IMR-90 (cell line): ENCODE data around the gene ADRA1B. TPM values are rescaled to one million over a fixed set of nuclear protein-coding genes. Genes with fewer than 3 reads are reported as not detected.

Experiments
- ATAC-seq: fragments of 200-7000 bp; cut with Tn5 transposase; 2 replicates; pipeline ENCODE4 v1.9.1; 2020; ENCODE audit warnings: low read depth, mild to moderate bottlenecking, moderate library complexity
- BruUV-seq: library from RNA; stranded (reverse); fragments of 400-500 nt; replicated peaks from 2 replicates; lab custom pipeline; 2021; lab: Mats Ljungman, UMichigan
- CTCF ChIA-PET: fragments of 300-600 bp; formaldehyde crosslinking; extraction: SDS; loops from one replicate; lab custom pipeline; 2021; ENCODE audit warnings: antibody characterized with exemption; lab: Yijun Ruan, JAX
- POLR2A ChIA-PET: fragments of 300-600 bp; sonication (Branson Sonifier 250); formaldehyde crosslinking; loops from one replicate; lab custom pipeline; 2022; ENCODE audit warnings: antibody characterized with exemption; ENCODE audit not compliant: unreplicated experiment; lab: Charles Lee
- DNase-seq: peaks from one replicate; pipeline ENCODE4 v3.0.0; 2013
- H2AFZ ChIP-seq: replicated peaks from 2 replicates; pipeline ENCODE3; 2013; ENCODE audit warnings: low read length, mild to moderate bottlenecking; ENCODE audit not compliant: poor library complexity
- H2AK5ac ChIP-seq: 2 replicates; pipeline ENCODE4 v1.6.1; 2013; ENCODE audit warnings: low read depth, low read length, inconsistent platforms
- H2AK9ac ChIP-seq: replicated peaks from 2 replicates; pipeline ENCODE3; 2013; ENCODE audit warnings: mild to moderate bottlenecking, low read depth, low read length, moderate library complexity; ENCODE audit not compliant: poor library complexity
- H2BK120ac ChIP-seq: 2 replicates; pipeline ENCODE4 v1.6.1; 2013; ENCODE audit warnings: low read depth, low read length, inconsistent platforms
- H2BK15ac ChIP-seq: 3 replicates; pipeline ENCODE4 v1.6.1; 2013; ENCODE audit warnings: low read depth, low read length, inconsistent platforms
- H2BK20ac ChIP-seq: 2 replicates; pipeline ENCODE4 v1.6.1; 2013; ENCODE audit warnings: low read depth, mild to moderate bottlenecking, inconsistent platforms, low read length, moderate library complexity
- H2BK5ac ChIP-seq: 2 replicates; pipeline ENCODE4 v1.6.1; 2013; ENCODE audit warnings: mild to moderate bottlenecking, low read depth, low read length, inconsistent platforms; ENCODE audit not compliant: poor library complexity, severe bottlenecking
- H3K14ac ChIP-seq: replicated peaks from 2 replicates; pipeline ENCODE4 v1.6.1; 2013; ENCODE audit warnings: low read depth, low read length, inconsistent platforms
- H3K18ac ChIP-seq: 2 replicates; pipeline ENCODE4 v1.6.1; 2013; ENCODE audit warnings: low read depth, low read length, control low read depth
- H3K23ac ChIP-seq: 2 replicates; pipeline ENCODE4 v1.6.1; 2013; ENCODE audit warnings: low read depth, low read length, inconsistent platforms
- H3K27ac ChIP-seq: 2 replicates; pipeline ENCODE4 v1.5.1; 2013; ENCODE audit warnings: mild to moderate bottlenecking, control low read depth, low read length; ENCODE audit not compliant: insufficient read depth
- H3K27me3 ChIP-seq: 2 replicates; pipeline ENCODE4 v1.6.1; 2013; ENCODE audit warnings: low read length; ENCODE audit not compliant: control insufficient read depth, insufficient read depth
- H3K36me3 ChIP-seq: 2 replicates; pipeline ENCODE4 v1.6.1; 2013; ENCODE audit warnings: low read length, mixed read lengths; ENCODE audit not compliant: control insufficient read depth, insufficient read depth
- H3K4ac ChIP-seq: 2 replicates; pipeline ENCODE4 v1.6.1; 2013; ENCODE audit warnings: low read depth, low read length, inconsistent platforms
- H3K4me1 ChIP-seq: 2 replicates; pipeline ENCODE4 v1.6.1; 2013; ENCODE audit warnings: low read length, mixed read lengths; ENCODE audit not compliant: control insufficient read depth, insufficient read depth
- H3K4me2 ChIP-seq: 2 replicates; pipeline ENCODE4 v1.6.1; 2013; ENCODE audit warnings: low read depth, mild to moderate bottlenecking, control low read depth, low read length, moderate library complexity
- H3K4me3 ChIP-seq: 2 replicates; pipeline ENCODE4 v1.5.1; 2013; ENCODE audit warnings: low read depth, mild to moderate bottlenecking, control low read depth, low read length, moderate library complexity; ENCODE audit not compliant: insufficient read depth
- H3K56ac ChIP-seq: 2 replicates; pipeline ENCODE4 v1.6.1; 2013; ENCODE audit warnings: low read length, inconsistent platforms; ENCODE audit not compliant: insufficient read depth; ENCODE audit errors: extremely low read depth
- H3K79me1 ChIP-seq, 2 experiments: 2 replicates each; pipeline ENCODE4 v1.6.1; 2013; ENCODE audit warnings: low read length in 2 of 2, inconsistent platforms in 1 of 2, low read depth in 1 of 2
- H3K9ac ChIP-seq: 2 replicates; pipeline ENCODE4 v1.6.1; 2013; ENCODE audit warnings: low read depth, low read length, control low read depth
- H3K9me1 ChIP-seq: 2 replicates; pipeline ENCODE4 v1.6.1; 2013; ENCODE audit warnings: low read length, inconsistent platforms; ENCODE audit not compliant: insufficient read depth
- H3K9me3 ChIP-seq: 2 replicates; pipeline ENCODE4 v1.6.1; 2013; ENCODE audit warnings: low read length; ENCODE audit not compliant: control insufficient read depth, insufficient read depth
- H4K20me1 ChIP-seq: 2 replicates; pipeline ENCODE4 v1.6.1; 2013; ENCODE audit warnings: low read length, inconsistent platforms; ENCODE audit not compliant: insufficient read depth
- H4K5ac ChIP-seq: 2 replicates; pipeline ENCODE4 v1.6.1; 2013; ENCODE audit warnings: mild to moderate bottlenecking, low read depth, low read length, control low read depth
- H4K8ac ChIP-seq, 2 experiments: 2 replicates each; pipeline ENCODE4 v1.6.1; 2013; ENCODE audit warnings: low read depth in 2 of 2, low read length in 2 of 2, control low read depth in 1 of 2, inconsistent platforms in 1 of 2
- H4K91ac ChIP-seq: 2 replicates; pipeline ENCODE4 v1.6.1; 2013; ENCODE audit warnings: low read depth, low read length, inconsistent platforms; ENCODE audit not compliant: insufficient read depth
- BHLHE40 ChIP-seq: fragments of 150-350 bp; IDR thresholded peaks from 2 replicates; pipeline ENCODE4 v1.6.1; 2016; ENCODE audit warnings: mild to moderate bottlenecking, low read depth, low read length
- CEBPB ChIP-seq: IDR thresholded peaks from 2 replicates; pipeline ENCODE4 v1.6.1; 2012; ENCODE audit warnings: low read depth, low read length, improper control_type of control experiment
- CHD1 ChIP-seq: IDR thresholded peaks from 2 replicates; pipeline ENCODE4 v1.6.1; 2012; ENCODE audit warnings: low read depth, low read length, improper control_type of control experiment
- FOS ChIP-seq: fragments of 150-350 bp; IDR thresholded peaks from 2 replicates; pipeline ENCODE4 v1.6.1; 2016; ENCODE audit warnings: low read depth, low read length
- MAFK ChIP-seq: IDR thresholded peaks from 2 replicates; pipeline ENCODE4 v1.6.1; 2012; ENCODE audit warnings: low read depth, low read length, improper control_type of control experiment
- MAZ ChIP-seq: IDR thresholded peaks from 2 replicates; pipeline ENCODE4 v1.6.1; 2012; ENCODE audit warnings: low read depth, mild to moderate bottlenecking, low read length, improper control_type of control experiment, moderate library complexity, borderline replicate concordance
- MXI1 ChIP-seq: IDR thresholded peaks from 2 replicates; pipeline ENCODE4 v1.6.1; 2012; ENCODE audit warnings: low read depth, mild to moderate bottlenecking, low read length, moderate library complexity, borderline replicate concordance
- NFE2L2 ChIP-seq: fragments of 150-350 bp; IDR thresholded peaks from 2 replicates; pipeline ENCODE4 v1.6.1; 2016; ENCODE audit warnings: low read depth, mild to moderate bottlenecking, low read length
- POLR2A ChIP-seq: IDR thresholded peaks from 2 replicates; pipeline ENCODE4 v1.6.1; 2012; ENCODE audit warnings: mild to moderate bottlenecking, low read depth, low read length
- RAD21 ChIP-seq: IDR thresholded peaks from 2 replicates; pipeline ENCODE4 v1.6.1; 2012; ENCODE audit warnings: low read length, improper control_type of control experiment
- RCOR1 ChIP-seq: IDR thresholded peaks from 2 replicates; pipeline ENCODE4 v1.6.1; 2012; ENCODE audit warnings: mild to moderate bottlenecking, low read length, improper control_type of control experiment; ENCODE audit not compliant: insufficient replicate concordance
- RFX5 ChIP-seq: IDR thresholded peaks from 2 replicates; pipeline ENCODE4 v1.8.0; 2012; ENCODE audit warnings: low read depth, mild to moderate bottlenecking, low read length, moderate library complexity
- SMC3 ChIP-seq: fragments of 150-350 bp; IDR thresholded peaks from 2 replicates; pipeline ENCODE4 v1.6.1; 2016; ENCODE audit warnings: low read depth, mild to moderate bottlenecking, antibody characterized with exemption, low read length, moderate library complexity
- USF2 ChIP-seq: fragments of 150-350 bp; IDR thresholded peaks from 2 replicates; pipeline ENCODE4 v1.6.1; 2017; ENCODE audit warnings: mild to moderate bottlenecking, antibody characterized with exemption, low read length, low read depth
- WGBS, 2 experiments: methylation state at CpG; one replicate each; pipeline versions ENCODE4 v1.1.5 to v1.1.7; 2013; ENCODE audit warnings: missing lambda C conversion rate in 2 of 2; ENCODE audit not compliant: insufficient read length in 1 of 2; ENCODE audit errors: extremely low coverage in 2 of 2; 5-methylcytosine and 5-hydroxymethylcytosine counted together
- dilution Hi-C: fragments of 300-500 bp; cut with HindIII; formaldehyde crosslinking; loops from one replicate; pipeline ENCODE4 v1.14.3; 2018; ENCODE audit warnings: low sequenced_read_pairs; ENCODE audit not compliant: unreplicated experiment
- in situ Hi-C: fragments of 300-500 bp; cut with MboI; formaldehyde crosslinking; loops from 3 replicates; pipeline ENCODE4 v1.14.3; 2019; ENCODE audit warnings: low sequenced_read_pairs, inconsistent platforms, mixed read lengths
- intact Hi-C: fragments of 100-400 bp; cut with micrococcal nuclease; formaldehyde crosslinking; loops from 2 replicates; pipeline ENCODE4 v1.10.0; 2022
- polyA plus RNA-seq, 3 experiments: library from polyadenylated mRNA; depleted of rRNA; stranded (reverse); fragments of >200 nt; gene quantifications; 2 replicates each; pipeline ENCODE4 v1.2.3, GENCODE V29; 2012; ENCODE audit warnings: low replicate concordance in 1 of 3
- total RNA-seq: library from RNA; depleted of rRNA; stranded (reverse); fragments of >200 nt; gene quantifications from 2 replicates; pipeline ENCODE4 v1.2.3, GENCODE V29; 2012
- TF ChIP-seq, protein P1 (sequence below): conservative IDR thresholded peaks from 2 replicates; pipeline ENCODE4 v1.5.1; 2012; ENCODE audit warnings: mild to moderate bottlenecking, low read depth, low read length, improper control_type of control experiment
- TF ChIP-seq, protein P2 (sequence below): fragments of 150-350 bp; IDR thresholded peaks from 2 replicates; pipeline ENCODE4 v1.6.1; 2016; ENCODE audit warnings: low read depth, mild to moderate bottlenecking, low read length, moderate library complexity, borderline replicate concordance

ADRA1B gene
- total and polyA plus RNA-seq, 2 of the 4 experiments (the other 2 are of a cell fraction), result 0.18 to 1.5 TPM

- Histone ChIP-seq H3K79me1 (no peaks in the 10 kb centered on the region), H4K20me1 (no peaks in the 10 kb centered on the region), H2BK15ac (no peak overlapping the region), H3K23ac (no peak overlapping the region), H3K56ac (no peak overlapping the region), H2BK5ac (no peak overlapping the region), H3K4me1 (peaks cover 6% of the 10 kb centered on the region), H3K4me2 (no peak overlapping the region), H3K4ac (no peak overlapping the region), H4K5ac (no peak overlapping the region), H2BK120ac (no peak overlapping the region), H2AFZ (no peak overlapping the region), H3K18ac (no peak overlapping the region), H3K4me3 (no peak overlapping the region), H3K27ac (no peak overlapping the region), H3K14ac (no peak overlapping the region), H4K91ac (no peak overlapping the region), H3K27me3 (peaks cover 9% of the 10 kb centered on the region; the same call in 1 of the 2 replicates), H2AK9ac (no peak overlapping the region), H3K9me3 (no peaks in the 10 kb centered on the region), H3K9ac (no peak overlapping the region), H2BK20ac (no peak overlapping the region), H2AK5ac (no peak overlapping the region), H3K9me1 (no peaks in the 10 kb centered on the region), H3K36me3 (no peaks in the 10 kb centered on the region), H4K8ac (no peak overlapping the region)
- POLR2A ChIA-PET, result no interaction called here
- no peak for ATAC-seq
- CTCF ChIA-PET, result no interaction called here
- intact Hi-C loops (no loop called here), dilution Hi-C loops (no loop called here), in situ Hi-C loops (no loop called here)
- WGBS, 2 experiments, result 87% methylated on average over 5 of the region's 8 CpGs; no CpG with 5 or more reads in 1 of the 2 experiments
- DNase-seq, result peak; percentile 46
- TF ChIP-seq SMC3, result no peak
- no peak for TF ChIP-seq RAD21
- TF ChIP-seq BHLHE40, result no peak
- no peak for TF ChIP-seq MAFK
- no peak for TF ChIP-seq RCOR1
- TF ChIP-seq, protein P1, sequence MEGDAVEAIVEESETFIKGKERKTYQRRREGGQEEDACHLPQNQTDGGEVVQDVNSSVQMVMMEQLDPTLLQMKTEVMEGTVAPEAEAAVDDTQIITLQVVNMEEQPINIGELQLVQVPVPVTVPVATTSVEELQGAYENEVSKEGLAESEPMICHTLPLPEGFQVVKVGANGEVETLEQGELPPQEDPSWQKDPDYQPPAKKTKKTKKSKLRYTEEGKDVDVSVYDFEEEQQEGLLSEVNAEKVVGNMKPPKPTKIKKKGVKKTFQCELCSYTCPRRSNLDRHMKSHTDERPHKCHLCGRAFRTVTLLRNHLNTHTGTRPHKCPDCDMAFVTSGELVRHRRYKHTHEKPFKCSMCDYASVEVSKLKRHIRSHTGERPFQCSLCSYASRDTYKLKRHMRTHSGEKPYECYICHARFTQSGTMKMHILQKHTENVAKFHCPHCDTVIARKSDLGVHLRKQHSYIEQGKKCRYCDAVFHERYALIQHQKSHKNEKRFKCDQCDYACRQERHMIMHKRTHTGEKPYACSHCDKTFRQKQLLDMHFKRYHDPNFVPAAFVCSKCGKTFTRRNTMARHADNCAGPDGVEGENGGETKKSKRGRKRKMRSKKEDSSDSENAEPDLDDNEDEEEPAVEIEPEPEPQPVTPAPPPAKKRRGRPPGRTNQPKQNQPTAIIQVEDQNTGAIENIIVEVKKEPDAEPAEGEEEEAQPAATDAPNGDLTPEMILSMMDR, result no peak
- TF ChIP-seq MAZ, result no peak
- no peak for TF ChIP-seq FOS
- TF ChIP-seq, protein P2, sequence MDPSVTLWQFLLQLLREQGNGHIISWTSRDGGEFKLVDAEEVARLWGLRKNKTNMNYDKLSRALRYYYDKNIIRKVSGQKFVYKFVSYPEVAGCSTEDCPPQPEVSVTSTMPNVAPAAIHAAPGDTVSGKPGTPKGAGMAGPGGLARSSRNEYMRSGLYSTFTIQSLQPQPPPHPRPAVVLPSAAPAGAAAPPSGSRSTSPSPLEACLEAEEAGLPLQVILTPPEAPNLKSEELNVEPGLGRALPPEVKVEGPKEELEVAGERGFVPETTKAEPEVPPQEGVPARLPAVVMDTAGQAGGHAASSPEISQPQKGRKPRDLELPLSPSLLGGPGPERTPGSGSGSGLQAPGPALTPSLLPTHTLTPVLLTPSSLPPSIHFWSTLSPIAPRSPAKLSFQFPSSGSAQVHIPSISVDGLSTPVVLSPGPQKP, result no peak
- TF ChIP-seq POLR2A, result no peak
- TF ChIP-seq RFX5, result no peak
- TF ChIP-seq USF2, result no peak
- no peak for TF ChIP-seq NFE2L2
- no peak for TF ChIP-seq CEBPB
- TF ChIP-seq MXI1, result no peak
- no peak for TF ChIP-seq CHD1
- BruUV-seq, result no TSS peak
Measured at GRCh38 chr5:159902444-159903121, 13.7 kb upstream of the ADRA1B start.
